Astrocyte of the cerebellum (primary cell): ENCODE results near the gene ARCN1.
A peak's percentile ranks its signal among the peaks of the same experiment; 100 is the strongest.

ENCODE experiments used
- DNase-seq: peaks from one replicate; pipeline ENCODE4 v3.0.0-alpha.2; 2011; ENCODE audit warnings: low read depth
- H3K4me3 ChIP-seq: 2 replicates; pipeline ENCODE4 v1.5.1; 2011; ENCODE audit warnings: mild to moderate bottlenecking, low read depth, low read length, moderate library complexity
- CTCF ChIP-seq: IDR thresholded peaks from 2 replicates; pipeline ENCODE4 v1.5.1; 2012; ENCODE audit warnings: low read length, low read depth, moderate library complexity, mild to moderate bottlenecking; ENCODE audit errors: missing control alignments
- in situ Hi-C: cut with HindIII; loops from 2 replicates; pipeline ENCODE4 v1.10.0; 2017; ENCODE audit warnings: low sequenced_read_pairs

ARCN1 gene

GRCh38 chr11:118632577-118633318 lies 60.5 kb downstream of the ARCN1 start:
- no peak overlapping the region for H3K4me3 ChIP-seq

GRCh38 chr11:118633319-118633690 lies 61.1 kb downstream of the ARCN1 start:
- DNase-seq: no peak
- no peak overlapping the region for H3K4me3 ChIP-seq
- TF ChIP-seq CTCF: no peak
- in situ Hi-C loops: no loop called here

More at GRCh38 chr11:118632577-118633318, 60.5 kb downstream of the ARCN1 start:
- TF ChIP-seq CTCF: no peak
- no peak for DNase-seq
- in situ Hi-C loops: no loop called here

- no peak overlapping the region for H3K4me3 ChIP-seq
- DNase-seq: no peak
- in situ Hi-C loops: no loop called here
- TF ChIP-seq CTCF: no peak
Measured at GRCh38 chr11:118633979-118634378, 61.8 kb downstream of the ARCN1 start.

- DNase-seq: peak; percentile 39
- no peak for TF ChIP-seq CTCF
- in situ Hi-C loops: no loop called here
- peak overlapping the region; percentile 15 for H3K4me3 ChIP-seq
Measured at GRCh38 chr11:118634431-118635236, 62.4 kb downstream of the ARCN1 start.

- H3K4me3 ChIP-seq: no peak overlapping the region
- in situ Hi-C loops: no loop called here
- no peak for DNase-seq
- no peak for TF ChIP-seq CTCF
Measured at GRCh38 chr11:118635237-118635591, 63.0 kb downstream of the ARCN1 start.

- no peak for DNase-seq
- in situ Hi-C loops: no loop called here
- no peak overlapping the region for H3K4me3 ChIP-seq
- no peak for TF ChIP-seq CTCF
Measured at GRCh38 chr11:118635642-118636041, 63.4 kb downstream of the ARCN1 start.
